Stimulated activated CD4-positive, alpha-beta T cell treated with anti-CD3 and anti-CD28 coated beads, Interleukin-4, amount 100 ng/mL, for 48 hours (primary cell): ENCODE results near the gene DOCK4.

Source experiments
- DNase-seq, 2 donors: peaks; one replicate each; pipeline ENCODE4 v3.0.0-alpha.2; 2020; ENCODE audit warnings: low read depth in 2 of 2

Gene DOCK4

DNA sequence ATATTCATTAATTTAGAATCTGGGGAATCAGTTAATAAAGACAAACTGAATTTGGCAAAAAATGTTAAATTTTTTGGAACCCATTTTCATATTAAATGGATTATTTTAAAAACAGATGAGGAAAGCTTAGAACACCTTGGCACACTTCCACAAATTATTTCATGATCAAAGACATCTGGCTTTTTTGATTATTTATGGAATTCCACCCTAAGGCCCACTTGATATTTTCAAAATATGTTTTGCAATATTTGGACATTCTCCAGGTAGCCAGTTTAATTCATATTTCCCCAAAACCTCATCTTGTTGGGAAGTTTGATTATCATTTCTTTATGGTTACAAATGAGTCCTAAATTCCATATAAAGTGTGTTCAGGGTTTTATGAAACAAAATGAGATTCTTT, 129.9 kb downstream of the DOCK4 start:
- no peak for DNase-seq

DNA sequence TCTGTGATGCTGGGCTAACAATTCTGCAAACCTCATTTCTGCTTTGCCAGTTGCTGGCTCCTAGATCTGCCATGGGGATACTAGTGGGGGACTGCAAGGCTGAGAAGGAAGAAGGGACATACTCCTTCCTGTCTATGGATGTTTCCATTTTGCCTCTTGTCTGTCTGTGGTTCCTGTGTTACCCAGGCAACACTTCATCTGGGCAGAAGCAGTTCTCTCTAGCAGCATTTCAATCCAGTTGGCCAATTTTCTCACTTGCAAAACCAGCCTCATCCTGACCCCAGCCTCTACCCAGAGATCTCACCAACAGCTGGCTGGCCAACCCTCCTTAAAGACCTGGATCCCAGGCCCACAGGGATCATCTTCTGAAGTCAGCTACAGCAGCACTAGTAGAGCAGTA, 131.7 kb downstream of the DOCK4 start:
- no peak for DNase-seq

DNA sequence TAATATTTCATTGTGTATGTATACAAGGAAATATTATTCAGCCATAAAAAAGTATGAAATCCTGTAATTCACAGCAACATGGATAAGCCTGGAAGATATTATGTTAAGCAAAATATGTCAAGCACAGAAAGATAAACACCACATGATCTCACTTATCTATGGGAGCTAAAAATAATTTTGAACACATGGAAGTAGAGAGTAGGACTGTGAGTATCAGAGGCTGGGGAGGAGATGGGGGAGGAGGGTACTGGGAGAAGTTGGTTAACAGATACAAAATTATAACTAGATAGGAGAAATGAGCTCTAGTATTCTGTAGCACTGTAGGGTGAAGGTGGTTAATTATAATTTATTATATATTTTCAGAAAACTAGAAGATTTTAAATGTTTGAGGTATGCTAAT, 132.7 kb downstream of the DOCK4 start:
- DNase-seq, result no peak

DNA sequence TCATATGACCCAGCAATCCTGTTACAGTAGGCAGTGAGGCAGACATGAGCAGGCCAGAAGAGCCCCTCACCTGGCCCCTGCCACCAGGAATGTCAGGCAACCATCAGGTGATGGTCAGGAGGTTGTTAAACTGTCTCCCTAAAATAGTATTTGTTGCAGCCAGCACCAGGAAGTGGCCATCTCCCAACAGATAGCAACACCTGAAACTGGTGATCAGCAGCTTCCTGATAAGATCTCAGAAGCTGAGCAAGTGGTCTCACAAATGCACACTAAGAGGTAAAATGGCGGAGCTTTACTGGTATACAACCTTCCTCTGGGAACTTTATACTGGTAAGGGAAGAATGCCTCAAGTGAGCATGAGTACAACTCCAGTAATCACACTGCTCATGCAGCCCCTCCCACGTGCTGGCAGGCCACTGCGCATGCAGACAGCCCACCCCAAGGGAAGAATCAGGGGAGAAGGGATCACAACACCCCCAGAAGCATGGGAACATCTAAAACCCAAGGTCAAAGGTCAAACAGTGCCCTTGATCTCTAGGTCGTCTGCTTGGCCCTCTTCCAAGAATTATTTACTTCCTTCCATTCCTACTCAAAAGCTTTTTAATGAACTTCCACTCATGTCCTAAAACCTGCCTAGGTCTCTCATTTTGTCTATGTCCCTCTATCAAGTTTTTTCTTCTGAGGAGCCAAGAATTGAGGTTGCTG, 133.5 kb downstream of the DOCK4 start:
- no peak for DNase-seq

DNA sequence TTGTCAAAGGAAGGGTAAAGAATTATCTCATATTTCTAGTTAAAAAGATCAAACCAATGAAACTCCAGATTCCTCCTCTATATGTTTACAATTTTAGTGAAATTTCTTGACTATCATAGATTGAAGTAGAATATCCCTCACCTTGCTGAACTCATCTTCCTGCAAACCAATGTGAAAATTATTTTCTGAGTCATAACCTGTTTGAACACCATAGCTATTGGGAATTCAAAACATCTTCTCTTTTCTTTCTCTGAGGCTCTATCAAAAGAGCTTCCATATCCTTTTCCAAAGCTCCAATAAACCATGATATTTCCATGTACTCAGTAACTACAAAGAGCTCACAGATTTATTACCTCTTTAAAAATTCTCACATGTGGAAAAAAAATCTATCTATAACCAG, 134.3 kb downstream of the DOCK4 start:
- DNase-seq, result no peak

DNA sequence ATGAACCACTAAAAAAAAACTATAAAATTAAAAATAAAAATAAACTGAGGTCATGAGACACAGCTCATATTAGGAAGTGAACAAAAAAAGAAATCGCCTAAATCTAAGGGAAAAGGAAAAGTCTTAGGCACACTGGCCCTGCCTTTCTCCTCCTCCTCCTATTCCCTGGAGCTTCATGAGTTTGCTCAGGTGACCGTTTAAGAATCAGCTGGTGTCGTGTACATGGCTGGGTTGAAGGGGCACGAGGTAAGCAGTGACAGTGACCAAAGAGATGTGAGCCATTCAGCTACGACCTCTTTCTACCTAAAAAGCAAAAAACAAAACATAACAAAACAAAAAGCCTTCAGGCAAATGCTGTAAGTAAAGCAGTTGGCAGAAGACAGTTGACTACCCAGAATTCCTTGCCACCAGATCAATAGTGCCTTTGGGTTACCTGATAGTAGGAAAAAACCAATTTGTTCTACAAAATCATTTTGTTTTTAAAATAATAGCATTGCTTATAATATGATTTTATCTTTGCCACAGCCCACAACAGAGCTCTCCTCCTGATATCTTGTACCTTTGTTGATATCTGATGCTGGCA, 135.4 kb downstream of the DOCK4 start:
- DNase-seq, result no peak

DNA sequence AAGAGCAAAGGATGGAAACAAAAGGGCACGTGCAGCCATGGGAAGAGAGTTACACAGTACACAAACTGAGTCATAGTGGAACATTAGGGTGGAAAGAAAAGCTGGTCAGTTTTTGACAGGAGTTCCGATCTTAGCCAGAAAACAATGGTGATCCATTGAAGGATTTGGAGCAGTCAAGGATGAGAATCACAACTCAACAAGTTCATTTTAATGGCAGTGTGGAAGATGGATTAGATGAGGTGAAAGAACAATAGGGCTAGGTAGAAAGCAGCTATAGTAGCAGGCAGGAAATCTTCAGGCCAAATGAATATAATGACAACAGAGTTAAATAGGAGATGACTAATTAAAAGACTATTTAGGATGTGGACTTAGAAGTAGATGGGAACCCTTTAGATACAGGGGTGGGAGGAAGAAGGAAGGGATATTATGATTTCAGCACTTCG, 136.3 kb downstream of the DOCK4 start:
- DNase-seq, result no peak

DNA sequence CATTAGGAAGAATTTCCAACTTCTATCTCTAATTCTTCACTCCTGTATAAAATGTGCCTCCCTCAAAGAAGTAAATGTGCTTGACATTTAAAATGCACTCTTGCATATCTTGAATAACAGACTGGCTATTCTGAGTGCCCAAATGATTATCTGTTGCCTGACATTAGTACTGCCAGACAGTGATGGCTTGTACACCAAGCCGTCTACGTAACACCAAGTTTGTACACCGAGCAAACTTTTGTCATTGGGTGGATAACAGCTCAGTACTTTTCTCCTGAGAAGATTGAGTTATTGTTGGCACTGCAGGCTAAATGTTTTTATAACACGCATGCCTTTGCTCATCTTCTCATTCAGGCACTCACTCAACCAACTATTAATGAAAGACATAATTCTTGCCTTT, 137.2 kb downstream of the DOCK4 start:
- DNase-seq, result no peak

DNA sequence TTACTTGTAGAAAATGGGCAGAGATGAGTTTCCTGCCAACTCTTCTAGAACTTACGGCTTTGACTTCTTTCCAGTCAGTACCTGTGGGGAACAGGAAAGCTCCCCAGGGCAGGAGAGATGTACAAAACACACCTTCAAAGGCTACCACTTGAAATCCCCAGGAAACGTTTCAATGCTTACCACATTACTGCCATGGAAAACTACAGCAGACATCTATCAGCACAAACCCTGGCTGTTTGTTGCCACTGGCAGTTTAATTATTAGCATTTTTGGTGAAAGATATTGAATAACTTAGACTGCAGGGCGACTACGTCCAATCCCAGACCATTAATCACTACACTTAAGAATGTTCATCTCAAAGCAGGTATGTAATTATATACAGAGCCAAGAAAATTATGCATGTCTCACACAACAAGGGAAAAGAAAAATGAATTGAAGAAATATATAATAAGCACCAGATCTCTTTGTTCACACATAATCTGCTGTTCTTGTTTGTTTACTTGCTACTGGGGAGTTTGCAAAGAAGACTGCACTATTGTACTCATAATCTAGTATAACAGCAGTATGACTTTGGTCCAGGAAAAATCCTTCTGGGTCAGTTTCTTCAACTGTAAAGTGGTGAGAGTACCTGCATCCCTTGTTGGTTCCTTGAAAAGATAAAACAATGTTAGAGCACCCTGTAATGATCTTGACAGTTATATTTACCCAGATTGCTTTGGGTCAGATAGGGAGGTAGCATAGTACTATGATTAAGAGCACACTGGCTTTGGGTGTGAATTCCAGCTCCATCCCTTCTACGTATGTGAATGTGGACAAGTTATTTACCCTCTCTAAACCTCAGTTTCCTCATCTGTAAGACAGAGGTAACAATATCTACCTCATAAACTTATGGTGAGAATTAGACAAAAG, 138.3 kb downstream of the DOCK4 start:
- DNase-seq, result no peak

DNA sequence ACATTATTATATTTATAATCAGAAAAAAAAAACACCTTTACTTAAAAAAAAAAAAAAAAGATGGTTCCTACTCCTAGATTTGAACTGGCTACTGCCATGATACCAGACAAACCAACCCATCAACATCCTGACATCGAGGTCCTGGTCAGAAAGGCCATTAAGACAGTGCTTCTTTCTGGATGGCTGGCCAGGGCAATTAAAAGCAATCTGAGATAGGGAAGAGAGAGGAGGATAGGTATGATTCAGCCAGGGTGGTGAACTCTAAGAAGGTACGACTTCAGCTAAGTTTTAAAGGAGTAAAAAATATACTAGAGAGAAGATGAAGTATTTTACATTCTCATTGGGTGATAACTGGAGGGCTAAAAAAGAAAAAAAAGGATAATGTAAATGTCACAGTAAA, 139.0 kb downstream of the DOCK4 start:
- no peak for DNase-seq

DNA sequence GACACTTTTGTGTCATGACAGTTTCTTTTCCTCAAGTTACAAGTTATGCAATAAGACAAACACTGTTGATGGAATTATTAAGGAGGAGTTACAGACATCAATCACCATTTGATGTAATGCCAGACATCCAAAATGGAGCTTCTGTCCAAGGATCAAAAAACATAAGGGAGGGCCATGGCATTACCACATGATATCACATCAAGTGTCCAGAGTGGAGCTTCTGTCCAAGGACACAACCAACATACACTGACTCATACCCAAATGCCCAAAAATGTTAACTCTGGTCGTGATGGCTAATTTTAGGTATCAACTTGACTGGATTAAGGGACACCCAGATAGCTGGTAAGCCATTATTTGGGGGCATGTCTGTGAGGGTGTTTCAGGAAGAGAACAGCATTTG, 140.4 kb downstream of the DOCK4 start:
- no peak for DNase-seq

DNA sequence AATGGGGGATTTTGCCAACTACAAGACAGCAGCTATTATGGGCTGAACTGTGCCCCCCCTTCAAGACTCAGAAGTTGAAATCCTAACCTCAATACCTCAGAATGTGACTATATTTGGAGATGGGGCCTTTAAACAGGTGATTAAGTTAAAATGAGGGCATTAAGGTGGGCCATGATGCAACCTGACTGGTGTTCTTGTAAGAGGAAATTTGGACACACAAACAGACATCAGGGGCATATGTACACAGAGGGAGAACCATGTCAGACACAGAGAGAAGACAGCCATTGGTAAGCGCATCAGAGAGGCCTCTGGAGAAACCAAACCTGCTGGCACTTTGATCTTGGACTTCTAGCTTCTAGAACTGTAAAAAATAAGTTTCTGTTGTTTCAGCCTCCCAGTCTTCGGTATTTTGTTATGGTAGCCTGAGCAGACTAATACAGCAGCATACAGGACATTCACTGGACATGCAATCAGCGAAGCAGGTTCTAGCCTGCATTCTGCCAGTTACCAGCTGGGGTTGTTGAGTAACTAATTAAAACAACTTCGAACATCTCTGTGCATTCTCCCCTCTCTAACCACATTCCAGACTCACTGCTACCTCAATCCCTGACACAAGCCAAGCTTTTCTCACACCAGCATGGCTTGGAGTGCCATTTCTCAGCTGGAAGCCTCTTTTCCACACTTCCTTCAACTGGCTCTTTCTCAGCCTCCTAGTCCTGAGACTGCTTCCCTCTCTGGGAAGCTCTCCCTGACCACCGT, 141.4 kb downstream of the DOCK4 start:
- DNase-seq, result no peak

DNA sequence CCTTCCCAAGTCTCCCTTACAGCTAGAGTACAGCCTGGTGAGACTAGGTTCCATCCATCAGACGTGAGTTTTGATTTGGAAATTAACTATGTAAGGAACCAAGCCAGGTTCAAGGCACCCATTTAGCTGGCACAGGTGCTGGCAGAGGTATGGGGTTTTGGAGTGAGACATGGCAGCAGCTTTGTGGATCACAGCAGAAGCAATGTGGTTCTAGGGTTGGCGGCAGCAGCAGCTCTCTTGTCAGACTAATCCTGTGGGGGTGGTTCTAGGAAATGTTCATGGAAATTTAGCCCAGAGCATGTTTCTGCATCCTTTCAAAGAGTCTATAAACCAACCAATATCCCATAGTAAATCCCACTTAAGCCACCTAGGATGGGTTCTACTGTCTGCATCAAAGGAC, 142.2 kb downstream of the DOCK4 start:
- DNase-seq, result no peak

DNA sequence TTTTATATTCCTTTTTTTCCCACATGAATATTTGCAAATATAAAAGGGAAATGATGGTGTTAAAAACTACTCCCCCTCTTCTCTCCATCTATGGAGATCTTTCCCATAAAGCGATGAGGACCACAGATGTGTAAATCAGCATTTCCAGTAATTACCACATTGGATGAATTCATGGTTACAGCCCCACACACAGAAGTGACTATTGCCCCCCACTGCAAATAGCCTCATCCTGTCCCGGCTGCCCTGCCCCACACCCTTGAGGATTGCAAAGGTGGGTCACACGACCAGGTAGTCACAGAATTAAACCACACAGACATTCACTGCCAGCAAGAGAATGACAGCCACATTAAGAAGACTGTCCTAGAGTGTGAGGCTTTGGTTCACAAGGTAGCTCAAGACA, 145.1 kb downstream of the DOCK4 start:
- no peak for DNase-seq

DNA sequence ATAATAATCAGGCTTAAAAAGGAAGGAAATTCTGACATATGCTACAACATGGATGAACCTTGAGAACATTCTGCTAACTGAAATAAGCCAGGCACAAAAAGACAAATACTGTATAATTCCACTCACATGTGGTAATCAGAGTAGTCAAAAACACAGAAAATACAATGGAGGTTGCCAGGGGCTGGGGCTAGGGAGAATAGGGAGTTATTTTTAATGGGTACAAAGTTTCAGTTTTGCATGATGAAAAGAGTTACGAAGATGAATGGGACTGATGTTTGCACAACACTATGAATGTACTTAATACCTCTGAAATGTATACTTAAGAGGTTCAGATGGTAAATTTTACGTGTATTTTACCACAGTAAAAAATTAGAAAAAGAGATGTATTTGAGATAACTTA, 145.6 kb downstream of the DOCK4 start:
- DNase-seq, result no peak

DNA sequence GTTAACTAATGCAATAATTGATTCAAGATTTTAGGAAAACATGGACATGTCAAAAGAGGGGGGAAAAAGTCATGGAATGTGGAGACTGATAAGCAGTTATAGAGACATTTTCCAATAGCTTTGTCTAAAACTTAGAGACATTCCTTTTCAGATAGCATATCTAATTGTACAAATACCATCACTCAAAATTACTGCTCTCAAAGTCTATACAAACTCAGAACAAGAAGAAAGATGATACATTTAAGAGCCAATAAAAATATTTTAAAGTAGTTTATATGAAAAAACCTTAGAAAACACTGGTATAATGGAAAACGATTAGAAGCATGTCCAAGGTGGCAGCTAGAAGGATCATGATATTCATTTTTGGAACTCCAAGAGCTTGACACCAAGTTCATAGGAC, 146.5 kb downstream of the DOCK4 start:
- DNase-seq, result no peak

DNA sequence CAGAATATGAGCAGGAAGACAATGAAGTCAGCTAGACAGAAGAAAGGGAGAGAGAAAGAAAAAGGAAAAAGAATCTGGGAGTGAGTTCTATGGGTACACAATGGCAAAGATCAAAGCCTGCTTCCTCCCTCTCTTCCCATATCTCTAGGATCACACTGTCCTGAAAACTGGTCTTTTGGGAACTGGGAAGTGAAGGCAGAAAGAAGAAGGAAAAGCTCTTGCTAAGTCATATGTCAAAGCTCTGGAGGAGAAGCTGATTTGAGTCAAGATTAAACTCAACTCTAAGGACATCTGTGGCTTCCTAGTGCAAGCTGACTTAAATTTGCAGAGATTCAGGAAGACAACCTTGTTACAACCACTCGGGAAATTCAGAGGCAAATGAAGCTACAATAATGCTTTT, 147.5 kb downstream of the DOCK4 start:
- no peak for DNase-seq

DNA sequence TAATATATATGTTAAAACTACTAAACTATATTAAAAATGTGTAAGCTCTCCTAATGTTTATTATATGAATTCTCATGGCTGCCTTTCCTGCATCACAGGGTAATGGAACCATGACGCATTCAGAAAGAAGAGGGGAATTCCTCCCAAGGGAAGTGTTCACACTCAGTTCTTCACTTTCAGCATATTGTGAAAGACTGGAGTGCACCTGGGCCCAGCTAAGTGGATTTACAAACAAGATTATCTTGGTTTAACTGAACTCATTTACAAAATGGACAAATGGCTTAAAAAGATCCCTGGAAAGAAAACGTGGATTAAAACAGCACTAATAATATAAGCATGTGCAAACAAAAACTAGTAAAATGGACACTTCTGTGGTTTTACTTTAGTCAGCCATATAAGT, 149.8 kb downstream of the DOCK4 start:
- no peak for DNase-seq

DNA sequence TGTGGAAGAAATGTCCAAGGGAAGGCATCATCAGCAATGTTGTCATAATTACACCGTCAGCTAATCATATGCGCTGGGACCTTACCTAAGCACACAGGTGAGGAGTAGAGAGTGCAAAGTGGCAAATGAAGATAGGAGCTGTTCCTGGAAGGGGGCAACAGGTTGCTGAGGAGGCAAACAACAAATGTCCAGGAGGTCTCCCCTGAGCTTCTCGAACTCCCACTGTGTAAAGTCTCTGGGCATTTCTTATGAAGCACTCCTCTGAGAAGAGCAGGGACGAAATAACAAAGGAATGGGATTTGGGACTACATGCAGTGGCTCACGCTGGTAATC, 152.5 kb downstream of the DOCK4 start:
- DNase-seq, result no peak

DNA sequence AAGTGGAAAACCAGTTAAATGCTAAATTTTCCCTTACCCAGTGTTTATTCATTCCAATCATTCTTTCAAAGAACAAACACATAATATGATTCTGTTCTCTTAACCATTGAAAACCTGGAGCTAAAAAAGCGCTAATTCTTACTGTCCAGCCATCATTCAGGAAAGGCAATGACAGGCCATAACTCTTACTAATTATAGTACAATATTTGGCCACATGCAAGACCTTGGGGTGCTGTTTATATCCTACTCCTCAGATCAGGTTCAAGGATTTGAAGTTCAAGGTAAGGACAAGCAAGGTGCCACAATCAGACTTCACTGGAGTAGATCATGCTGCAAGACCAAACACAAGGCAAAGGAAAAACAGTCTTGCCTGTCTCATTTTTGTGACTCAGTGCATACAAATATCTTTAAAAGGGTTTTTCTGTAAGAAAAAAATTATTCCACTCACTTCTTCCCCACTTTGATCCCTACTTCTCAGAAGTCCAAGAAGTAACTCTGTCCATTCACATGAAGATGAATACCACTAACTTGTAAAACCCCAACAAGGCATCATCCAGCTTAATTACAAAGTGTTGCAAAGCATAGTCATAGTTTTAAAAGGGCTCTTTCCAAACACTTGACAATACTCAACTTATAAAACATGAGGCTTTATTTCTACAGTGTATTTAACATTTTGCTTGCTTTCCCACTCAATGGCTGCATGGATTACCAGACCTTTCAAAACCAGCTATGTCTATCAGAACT, 153.0 kb downstream of the DOCK4 start:
- no peak for DNase-seq

DNA sequence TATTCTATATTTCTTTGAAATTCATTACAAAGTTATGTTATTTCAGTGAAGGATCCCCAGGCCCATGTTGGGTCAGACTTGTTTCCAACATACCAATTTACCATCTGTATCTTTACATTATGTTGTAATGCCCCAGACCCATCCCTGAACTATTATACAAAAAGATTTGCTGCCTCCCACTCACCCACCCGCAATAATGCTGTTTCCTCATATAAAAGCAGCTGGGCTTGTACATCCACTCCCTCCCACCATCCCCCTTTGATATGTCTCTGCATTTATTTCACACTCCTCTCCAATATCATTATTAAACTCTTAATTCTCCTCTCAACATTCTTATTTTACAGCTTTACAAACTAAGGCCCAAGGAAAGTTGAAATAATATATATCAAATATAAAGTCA, 153.7 kb downstream of the DOCK4 start:
- no peak for DNase-seq
